WTC11 (cell line): ENCODE data around the gene WDR90. TPM values are rescaled to one million over a fixed set of nuclear protein-coding genes. Genes with fewer than 3 reads are reported as not detected.

Experiments
- ATAC-seq: fragments of 200-7000 bp; cut with Tn5 transposase; 2 replicates; pipeline ENCODE4 v1.10.0; 2021; ENCODE audit warnings: mild to moderate bottlenecking, moderate library complexity
- CTCF ChIA-PET: fragments of 300-600 bp; sonication (Branson Sonifier 250); formaldehyde crosslinking; loops from one replicate; lab custom pipeline; 2021; ENCODE audit warnings: antibody characterized with exemption; lab: Charles Lee
- POLR2A ChIA-PET: fragments of 350-600 bp; sonication (Branson Sonifier 250); formaldehyde crosslinking; loops from one replicate; lab custom pipeline; 2021; ENCODE audit warnings: antibody characterized with exemption; lab: Charles Lee
- DNase-seq: peaks from one replicate; pipeline ENCODE4 v3.0.0; 2021; ENCODE audit warnings: low spot score
- H3K27ac Mint-ChIP-seq: 2 replicates; pipeline ENCODE4 v1.8.0; 2021; ENCODE audit warnings: mixed read lengths
- H3K27me3 Mint-ChIP-seq: 2 replicates; pipeline ENCODE4 v1.8.0; 2021; ENCODE audit warnings: low read depth, mild to moderate bottlenecking, moderate library complexity, mixed read lengths
- H3K36me3 Mint-ChIP-seq: 2 replicates; pipeline ENCODE4 v1.8.0; 2021; ENCODE audit warnings: mixed read lengths
- H3K4me1 Mint-ChIP-seq: 2 replicates; pipeline ENCODE4 v1.8.0; 2022; ENCODE audit warnings: mixed read lengths
- H3K4me3 Mint-ChIP-seq: 2 replicates; pipeline ENCODE4 v1.8.0; 2021; ENCODE audit warnings: mild to moderate bottlenecking, moderate library complexity, mixed read lengths
- H3K9me3 Mint-ChIP-seq: 2 replicates; pipeline ENCODE4 v1.8.0; 2021; ENCODE audit warnings: mixed read lengths
- CTCF ChIP-seq: fragments of 200-600 bp; IDR thresholded peaks from 2 replicates; pipeline ENCODE4 v1.8.0; 2022; ENCODE audit warnings: antibody characterized with exemption
- E2F4 ChIP-seq: sonication (generic); formaldehyde crosslinking; IDR thresholded peaks from 2 replicates; pipeline ENCODE4 v1.8.1; 2022; ENCODE audit warnings: low read depth, mild to moderate bottlenecking, moderate library complexity, missing genetic modification reagents, borderline replicate concordance
- HMGA2 ChIP-seq: fragments of 250-450 bp; sonication (Bioruptor Pico); IDR thresholded peaks from 2 replicates; pipeline ENCODE4 v1.4.0; 2021; ENCODE audit warnings: mild to moderate bottlenecking, moderate library complexity
- JUN ChIP-seq: sonication (generic); formaldehyde crosslinking; IDR thresholded peaks from 2 replicates; pipeline ENCODE4 v1.8.0; 2023; ENCODE audit warnings: mild to moderate bottlenecking, missing genetic modification reagents
- NR3C1 ChIP-seq: sonication (generic); formaldehyde crosslinking; conservative IDR thresholded peaks from 2 replicates; pipeline ENCODE4 v1.8.1; 2023; ENCODE audit warnings: low read depth, mild to moderate bottlenecking, missing genetic modification reagents
- OVOL2 ChIP-seq: fragments of 250-450 bp; sonication (Bioruptor Pico); IDR thresholded peaks from 2 replicates; pipeline ENCODE4 v1.9.0; 2021; ENCODE audit warnings: mild to moderate bottlenecking, borderline replicate concordance
- SMAD3 ChIP-seq: sonication (generic); formaldehyde crosslinking; IDR thresholded peaks from 2 replicates; pipeline ENCODE4 v1.8.0; 2022; ENCODE audit warnings: missing genetic modification reagents, mild to moderate bottlenecking, borderline replicate concordance
- SMAD4 ChIP-seq: sonication (generic); formaldehyde crosslinking; IDR thresholded peaks from 2 replicates; pipeline ENCODE4 v1.8.0; 2022; ENCODE audit warnings: mild to moderate bottlenecking, missing genetic modification reagents
- SOX15 ChIP-seq: fragments of 250-450 bp; sonication (Bioruptor Pico); IDR thresholded peaks from 2 replicates; pipeline ENCODE4 v1.9.0; 2021; ENCODE audit warnings: mild to moderate bottlenecking
- TEAD4 ChIP-seq: sonication (generic); formaldehyde crosslinking; IDR thresholded peaks from 2 replicates; pipeline ENCODE4 v1.8.0; 2022; ENCODE audit warnings: mild to moderate bottlenecking, missing genetic modification reagents
- TP53 ChIP-seq: sonication (generic); formaldehyde crosslinking; IDR thresholded peaks from 2 replicates; pipeline ENCODE4 v1.8.1; 2023; ENCODE audit warnings: mild to moderate bottlenecking, missing genetic modification reagents
- ZBTB21 ChIP-seq: sonication (generic); formaldehyde crosslinking; IDR thresholded peaks from 2 replicates; pipeline ENCODE4 v1.8.1; 2023; ENCODE audit warnings: mild to moderate bottlenecking, missing genetic modification reagents, borderline replicate concordance
- ZNF219 ChIP-seq: sonication (generic); formaldehyde crosslinking; IDR thresholded peaks from 2 replicates; pipeline ENCODE4 v1.8.0; 2023; ENCODE audit warnings: missing genetic modification reagents, mild to moderate bottlenecking, borderline replicate concordance
- ZNF317 ChIP-seq: sonication (generic); formaldehyde crosslinking; IDR thresholded peaks from 2 replicates; pipeline ENCODE4 v1.8.1; 2023; ENCODE audit warnings: low read depth, mild to moderate bottlenecking, moderate library complexity, missing genetic modification reagents, borderline replicate concordance
- ZNF416 ChIP-seq: fragments of 250-450 bp; sonication (Bioruptor Pico); IDR thresholded peaks from 2 replicates; pipeline ENCODE4 v1.9.0; 2021; ENCODE audit warnings: mild to moderate bottlenecking, inconsistent platforms
- ZNF425 ChIP-seq: fragments of 250-450 bp; sonication (Bioruptor Pico); conservative IDR thresholded peaks from 2 replicates; pipeline ENCODE4 v1.9.0; 2021; ENCODE audit warnings: mild to moderate bottlenecking
- ZNF512 ChIP-seq: sonication (generic); formaldehyde crosslinking; IDR thresholded peaks from 2 replicates; pipeline ENCODE4 v1.8.1; 2022; ENCODE audit warnings: missing genetic modification reagents, borderline replicate concordance
- ZNF671 ChIP-seq: fragments of 250-450 bp; sonication (Bioruptor Pico); IDR thresholded peaks from 2 replicates; pipeline ENCODE4 v1.8.0; 2021; ENCODE audit warnings: mild to moderate bottlenecking
- total RNA-seq: library from RNA; stranded (reverse); gene quantifications from 3 replicates; pipeline ENCODE4 v1.2.3, GENCODE V29; 2021
- TF ChIP-seq, protein P1 (sequence below): sonication (generic); formaldehyde crosslinking; IDR thresholded peaks from 2 replicates; pipeline ENCODE4 v1.8.0; 2023; ENCODE audit warnings: missing genetic modification reagents, mild to moderate bottlenecking, borderline replicate concordance
- TF ChIP-seq, protein P2 (sequence below): sonication (generic); formaldehyde crosslinking; IDR thresholded peaks from 2 replicates; pipeline ENCODE4 v1.8.1; 2023; ENCODE audit warnings: mild to moderate bottlenecking, missing genetic modification reagents

The WDR90 gene
- total RNA-seq, 1 experiment from 2014 or later = 75.8 TPM

DNA sequence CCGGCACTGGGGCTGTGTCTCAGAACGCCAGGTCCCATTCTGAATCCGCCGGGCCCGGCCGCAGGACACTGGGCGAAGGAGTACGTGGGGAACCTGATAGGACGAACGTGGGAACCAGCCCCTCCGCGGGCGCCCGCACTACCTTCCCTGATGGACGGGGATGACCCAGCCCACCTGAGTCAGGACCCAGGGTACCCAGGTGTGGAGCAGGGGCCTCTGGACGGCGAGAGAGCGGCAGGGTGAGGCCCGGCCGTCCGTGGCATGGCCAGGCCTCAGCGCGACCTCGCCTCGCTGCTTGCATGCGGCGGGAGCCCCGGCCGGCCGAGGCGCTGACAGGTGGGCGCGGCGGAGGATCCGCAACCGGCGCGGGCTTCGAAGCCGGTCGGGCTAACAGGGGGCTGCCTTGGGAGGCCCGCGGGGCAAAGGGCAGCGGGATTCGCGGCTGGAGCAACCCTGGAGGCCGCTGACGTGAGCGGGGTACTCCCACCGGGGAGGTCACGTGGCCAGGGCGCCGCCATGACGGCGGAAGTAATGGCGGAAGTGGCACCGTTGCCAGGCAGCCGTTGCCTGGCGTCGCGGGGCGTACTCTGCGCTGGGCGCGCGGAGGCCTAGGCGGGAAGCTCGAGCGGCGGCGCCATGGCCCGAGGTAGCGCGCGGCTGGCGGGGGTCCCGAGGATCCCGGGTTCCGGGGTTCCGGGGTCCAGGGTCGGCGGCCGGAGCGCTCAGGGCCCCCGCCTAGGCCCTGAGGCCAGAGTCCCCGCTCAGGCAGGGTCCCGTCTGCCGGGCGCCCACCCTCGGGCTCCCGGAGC, at the start of gene WDR90 (continued):
- TF ChIP-seq ZNF671 (CRISPR knock-in tag) = no peak
- TF ChIP-seq JUN (CRISPR knock-in tag) = peak; percentile 79; the same call in 1 of the 2 replicates
- no peak for TF ChIP-seq ZNF512
- no peak for TF ChIP-seq HMGA2
- no peak for TF ChIP-seq ZNF425 (CRISPR knock-in tag)
- no peak for TF ChIP-seq CTCF
- TF ChIP-seq ZNF416 (CRISPR knock-in tag) = peak; percentile 44; the same call in 1 of the 2 replicates
- TF ChIP-seq ZNF219 (CRISPR knock-in tag) = no peak
- peak; percentile 94 for TF ChIP-seq NR3C1
- TF ChIP-seq TP53 (CRISPR knock-in tag) = peak; percentile 85
- TF ChIP-seq, protein P1, sequence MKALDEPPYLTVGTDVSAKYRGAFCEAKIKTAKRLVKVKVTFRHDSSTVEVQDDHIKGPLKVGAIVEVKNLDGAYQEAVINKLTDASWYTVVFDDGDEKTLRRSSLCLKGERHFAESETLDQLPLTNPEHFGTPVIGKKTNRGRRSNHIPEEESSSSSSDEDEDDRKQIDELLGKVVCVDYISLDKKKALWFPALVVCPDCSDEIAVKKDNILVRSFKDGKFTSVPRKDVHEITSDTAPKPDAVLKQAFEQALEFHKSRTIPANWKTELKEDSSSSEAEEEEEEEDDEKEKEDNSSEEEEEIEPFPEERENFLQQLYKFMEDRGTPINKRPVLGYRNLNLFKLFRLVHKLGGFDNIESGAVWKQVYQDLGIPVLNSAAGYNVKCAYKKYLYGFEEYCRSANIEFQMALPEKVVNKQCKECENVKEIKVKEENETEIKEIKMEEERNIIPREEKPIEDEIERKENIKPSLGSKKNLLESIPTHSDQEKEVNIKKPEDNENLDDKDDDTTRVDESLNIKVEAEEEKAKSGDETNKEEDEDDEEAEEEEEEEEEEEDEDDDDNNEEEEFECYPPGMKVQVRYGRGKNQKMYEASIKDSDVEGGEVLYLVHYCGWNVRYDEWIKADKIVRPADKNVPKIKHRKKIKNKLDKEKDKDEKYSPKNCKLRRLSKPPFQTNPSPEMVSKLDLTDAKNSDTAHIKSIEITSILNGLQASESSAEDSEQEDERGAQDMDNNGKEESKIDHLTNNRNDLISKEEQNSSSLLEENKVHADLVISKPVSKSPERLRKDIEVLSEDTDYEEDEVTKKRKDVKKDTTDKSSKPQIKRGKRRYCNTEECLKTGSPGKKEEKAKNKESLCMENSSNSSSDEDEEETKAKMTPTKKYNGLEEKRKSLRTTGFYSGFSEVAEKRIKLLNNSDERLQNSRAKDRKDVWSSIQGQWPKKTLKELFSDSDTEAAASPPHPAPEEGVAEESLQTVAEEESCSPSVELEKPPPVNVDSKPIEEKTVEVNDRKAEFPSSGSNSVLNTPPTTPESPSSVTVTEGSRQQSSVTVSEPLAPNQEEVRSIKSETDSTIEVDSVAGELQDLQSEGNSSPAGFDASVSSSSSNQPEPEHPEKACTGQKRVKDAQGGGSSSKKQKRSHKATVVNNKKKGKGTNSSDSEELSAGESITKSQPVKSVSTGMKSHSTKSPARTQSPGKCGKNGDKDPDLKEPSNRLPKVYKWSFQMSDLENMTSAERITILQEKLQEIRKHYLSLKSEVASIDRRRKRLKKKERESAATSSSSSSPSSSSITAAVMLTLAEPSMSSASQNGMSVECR = peak; percentile 92
- TF ChIP-seq, protein P2, sequence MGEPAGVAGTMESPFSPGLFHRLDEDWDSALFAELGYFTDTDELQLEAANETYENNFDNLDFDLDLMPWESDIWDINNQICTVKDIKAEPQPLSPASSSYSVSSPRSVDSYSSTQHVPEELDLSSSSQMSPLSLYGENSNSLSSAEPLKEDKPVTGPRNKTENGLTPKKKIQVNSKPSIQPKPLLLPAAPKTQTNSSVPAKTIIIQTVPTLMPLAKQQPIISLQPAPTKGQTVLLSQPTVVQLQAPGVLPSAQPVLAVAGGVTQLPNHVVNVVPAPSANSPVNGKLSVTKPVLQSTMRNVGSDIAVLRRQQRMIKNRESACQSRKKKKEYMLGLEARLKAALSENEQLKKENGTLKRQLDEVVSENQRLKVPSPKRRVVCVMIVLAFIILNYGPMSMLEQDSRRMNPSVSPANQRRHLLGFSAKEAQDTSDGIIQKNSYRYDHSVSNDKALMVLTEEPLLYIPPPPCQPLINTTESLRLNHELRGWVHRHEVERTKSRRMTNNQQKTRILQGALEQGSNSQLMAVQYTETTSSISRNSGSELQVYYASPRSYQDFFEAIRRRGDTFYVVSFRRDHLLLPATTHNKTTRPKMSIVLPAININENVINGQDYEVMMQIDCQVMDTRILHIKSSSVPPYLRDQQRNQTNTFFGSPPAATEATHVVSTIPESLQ (CRISPR knock-in tag) = no peak

DNA sequence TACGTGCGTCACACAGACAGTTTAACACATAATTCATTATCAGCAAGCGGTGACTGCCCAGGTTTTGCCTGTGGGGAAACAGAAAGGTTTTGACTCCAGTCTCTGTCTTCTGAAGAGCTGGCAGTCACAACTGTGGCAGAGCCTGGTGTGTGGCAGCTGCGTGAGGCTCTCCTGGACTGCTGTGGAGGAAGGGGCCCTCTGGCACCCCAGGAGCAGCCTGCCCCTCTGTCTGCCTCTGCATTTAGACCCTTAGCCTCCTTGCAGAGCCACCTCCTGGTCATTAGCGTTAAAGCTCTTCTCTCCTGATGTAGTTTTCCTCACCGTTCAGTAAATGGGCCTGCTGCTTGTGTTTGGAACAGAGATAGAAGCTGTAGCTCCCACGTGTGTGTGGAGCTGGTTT, 48.4 kb upstream of the WDR90 start:
- Mint-ChIP-seq H3K4me3 (no peak overlapping the region), H3K27me3 (no peaks in the 10 kb centered on the region), H3K27ac (peak overlapping the region; percentile 22; the same call in 1 of the 2 replicates), H3K4me1 (no peaks in the 10 kb centered on the region), H3K36me3 (peaks cover 27% of the 10 kb centered on the region), H3K9me3 (peaks cover 12% of the 10 kb centered on the region)
- CTCF ChIA-PET = interaction anchor here (0.6 to 2.9 kb wide), 24 partner anchors 9 to 248 kb away, joined by 3 to 21 read pairs (median 4); partner anchors contain the start of genes CAPN15, MRPL28, RHBDL1 and WDR90
- POLR2A ChIA-PET = interaction anchor here (0.6 to 1.0 kb wide), 3 partner anchors 9 to 169 kb away, joined by 3 to 6 read pairs (median 4); no protein-coding TSS in a partner anchor
- no peak for DNase-seq
- ATAC-seq = peak; percentile 89
- TF ChIP-seq ZNF317 (CRISPR knock-in tag) (no peak), OVOL2 (CRISPR knock-in tag) (no peak), E2F4 (CRISPR knock-in tag) (no peak), SOX15 (CRISPR knock-in tag) (no peak), SMAD4 (CRISPR knock-in tag) (no peak), TEAD4 (CRISPR knock-in tag) (no peak), SMAD3 (no peak), ZBTB21 (no peak)
- TF ChIP-seq, protein P2 (CRISPR knock-in tag) = no peak
